ENCODE results near the gene CES4A.

- TF ChIP-seq CTCF (IDR thresholded peaks at IDR 0.05) (no peak), NFIC (IDR thresholded peaks at IDR 0.05; ENCODE audit: borderline replicate concordance) (no peak), MXI1 (IDR thresholded peaks at IDR 0.05; ENCODE audit: low read depth, low read length) (no peak)
Measured at GRCh38 chr16:66975302-66975893, 13.0 kb upstream of the CES4A start.
